Endothelial cell of umbilical vein (primary cell): ENCODE measurements around the gene HDLBP.

Experiments
- CTCF ChIP-seq, 2 donors: IDR thresholded peaks; 1 replicate in 1 of 2; 2 replicates in 1 of 2; pipeline ENCODE4 v1.5.1; 2011; ENCODE audit warnings: low read length in 2 of 2, mild to moderate bottlenecking in 2 of 2, moderate library complexity in 2 of 2, control low read depth in 1 of 2, inconsistent platforms in 1 of 2, low read depth in 1 of 2; ENCODE audit not compliant: insufficient read depth in 1 of 2; ENCODE audit errors: extremely low read depth in 1 of 2
- MAX ChIP-seq: IDR thresholded peaks from 2 replicates; pipeline ENCODE4 v1.6.1; 2011; ENCODE audit not compliant: insufficient read depth, insufficient read length
- POLR2A ChIP-seq: IDR thresholded peaks from 2 replicates; pipeline ENCODE4 v1.6.1; 2012; ENCODE audit warnings: low read depth, mild to moderate bottlenecking, control low read depth, low read length
- POLR2AphosphoS5 ChIP-seq: IDR thresholded peaks from 2 replicates; pipeline ENCODE4 v1.6.1; 2012; ENCODE audit warnings: low read depth, mild to moderate bottlenecking, control low read depth, low read length, moderate library complexity; ENCODE audit not compliant: insufficient read depth

- TF ChIP-seq CTCF (IDR thresholded peaks at IDR 0.05; ENCODE audit: extremely low read depth in 1 of 2, insufficient read depth in 1 of 2, low read depth in 1 of 2, low read length in 2 of 2) (no peak), MAX (no peak), POLR2A (no peak), POLR2AphosphoS5 (no peak)
Observed at GRCh38 chr2:241298673-241299072, 16.8 kb downstream of the HDLBP start.
